ENCODE measurements around the gene LIG1. TPM values are rescaled to one million over a fixed set of nuclear protein-coding genes. Genes with fewer than 3 reads are reported as not detected.

LIG1 gene
- total and polyA plus RNA-seq, 2 of the 13 experiments (the other 11 are each of a cell fraction or from before 2014, with no cell fraction given): 20.1 to 64.4 TPM

DNA sequence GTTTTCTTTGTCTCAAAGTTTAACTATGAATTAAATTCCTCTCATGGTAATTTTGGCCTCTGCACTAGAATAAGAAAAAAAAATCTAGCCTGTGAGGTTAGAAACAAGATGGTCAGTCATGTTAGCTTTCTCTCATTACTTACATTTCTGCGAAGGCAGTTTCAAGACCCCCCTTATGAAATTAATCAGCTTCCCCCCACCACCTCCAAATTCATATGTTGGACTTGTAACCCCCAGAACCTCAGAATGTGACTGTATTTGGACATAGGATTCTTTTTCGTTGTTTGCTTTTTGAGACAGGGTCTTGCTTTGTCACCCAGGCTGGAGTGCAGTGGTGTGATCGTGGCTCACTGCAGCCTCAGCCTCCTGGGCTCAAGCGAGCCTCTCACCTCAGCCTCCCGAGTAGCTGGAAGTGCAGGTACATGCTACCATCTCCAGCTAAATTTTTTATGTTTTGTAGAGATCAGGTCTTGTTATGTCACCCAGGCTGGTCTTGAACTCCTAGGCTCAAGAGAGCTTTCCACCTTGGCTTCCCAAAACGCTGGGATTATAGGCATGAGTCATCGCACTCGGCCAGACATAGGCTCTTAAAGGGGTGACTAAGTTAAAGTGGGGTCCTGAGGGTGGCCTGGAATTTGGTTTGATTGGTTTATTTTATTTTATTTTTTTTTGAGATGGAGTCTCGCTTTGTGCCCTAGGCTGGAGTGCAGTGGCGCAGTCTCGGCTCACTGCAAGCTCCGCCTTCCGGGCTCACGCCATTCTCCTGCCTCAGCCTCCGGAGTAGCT lies 61.0 kb downstream of the LIG1 start:
- ATAC-seq: no peak

More for the DNA sequence above, 61.0 kb downstream of the LIG1 start:
- DNase-seq (ENCODE audit: low spot score) (no peak), FAIRE-seq (no peak)
- no peak overlapping the region for H3K4me3 ChIP-seq (replicated peaks in 1 of 3; ENCODE audit: insufficient read depth in 1 of 3, low read depth in 2 of 3, low read length in 3 of 3)
- no peak overlapping the region for H3K4me2 ChIP-seq (ENCODE audit: low read depth, low read length)
- H3K27ac ChIP-seq (ENCODE audit: extremely low read length, insufficient read depth, low read length): no peak overlapping the region
- ChIA-PET CTCF (ENCODE audit: low intra/inter-chr PET ratio, low total read pairs) (no interaction called here), POLR2A (no interaction called here)
- H4K20me1 ChIP-seq (ENCODE audit: insufficient read depth, low read length): no peaks in the 10 kb centered on the region
- no peaks in the 10 kb centered on the region for H3K36me3 ChIP-seq (replicated peaks in 1 of 2; ENCODE audit: control insufficient read depth in 1 of 2, insufficient read depth in 2 of 2, low read length in 2 of 2)
- H3K9me3 ChIP-seq (ENCODE audit: low read length): no peaks in the 10 kb centered on the region
- H3K79me2 ChIP-seq (ENCODE audit: insufficient read depth, low read length): no peaks in the 10 kb centered on the region
- no peak overlapping the region for H2AFZ ChIP-seq (ENCODE audit: low read length)
- TSS peak; percentile 65 for BruUV-seq (replicated peaks)
- in situ Hi-C loops (cut with HindIII; ENCODE audit: extremely low pct_ligation_motif_present, low pct_unique_long_range_greater_than_20kb): loop anchor here (5.0 kb wide), 1 partner anchor 43 kb away; no protein-coding TSS in a partner anchor
- H3K9ac ChIP-seq (ENCODE audit: insufficient read depth, low read depth, low read length): no peak overlapping the region
- no peaks in the 10 kb centered on the region; a peak in 1 of 5 replicates for H3K27me3 ChIP-seq (ENCODE audit: control insufficient read depth in 1 of 2, insufficient read depth in 2 of 2, low read length in 2 of 2)
- peaks cover 18% of the 10 kb centered on the region for H3K4me1 ChIP-seq (ENCODE audit: insufficient read depth, low read length)
- intact Hi-C loops (cut with micrococcal nuclease; ENCODE audit: unreplicated experiment): loop anchor here (5.0 kb wide), 1 partner anchor 153 kb away; no protein-coding TSS in a partner anchor
- WGBS (ENCODE audit: low lambda C conversion rate): 78% methylated on average over 15 of the region's 15 CpGs
- TF ChIP-seq, protein P1, sequence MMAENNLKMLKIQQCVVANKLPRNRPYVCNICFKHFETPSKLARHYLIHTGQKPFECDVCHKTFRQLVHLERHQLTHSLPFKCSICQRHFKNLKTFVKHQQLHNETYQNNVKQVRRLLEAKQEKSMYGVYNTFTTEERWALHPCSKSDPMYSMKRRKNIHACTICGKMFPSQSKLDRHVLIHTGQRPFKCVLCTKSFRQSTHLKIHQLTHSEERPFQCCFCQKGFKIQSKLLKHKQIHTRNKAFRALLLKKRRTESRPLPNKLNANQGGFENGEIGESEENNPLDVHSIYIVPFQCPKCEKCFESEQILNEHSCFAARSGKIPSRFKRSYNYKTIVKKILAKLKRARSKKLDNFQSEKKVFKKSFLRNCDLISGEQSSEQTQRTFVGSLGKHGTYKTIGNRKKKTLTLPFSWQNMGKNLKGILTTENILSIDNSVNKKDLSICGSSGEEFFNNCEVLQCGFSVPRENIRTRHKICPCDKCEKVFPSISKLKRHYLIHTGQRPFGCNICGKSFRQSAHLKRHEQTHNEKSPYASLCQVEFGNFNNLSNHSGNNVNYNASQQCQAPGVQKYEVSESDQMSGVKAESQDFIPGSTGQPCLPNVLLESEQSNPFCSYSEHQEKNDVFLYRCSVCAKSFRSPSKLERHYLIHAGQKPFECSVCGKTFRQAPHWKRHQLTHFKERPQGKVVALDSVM (CRISPR knock-in tag; IDR thresholded peaks at IDR 0.05): peak; percentile 76
- TF ChIP-seq, protein P2, sequence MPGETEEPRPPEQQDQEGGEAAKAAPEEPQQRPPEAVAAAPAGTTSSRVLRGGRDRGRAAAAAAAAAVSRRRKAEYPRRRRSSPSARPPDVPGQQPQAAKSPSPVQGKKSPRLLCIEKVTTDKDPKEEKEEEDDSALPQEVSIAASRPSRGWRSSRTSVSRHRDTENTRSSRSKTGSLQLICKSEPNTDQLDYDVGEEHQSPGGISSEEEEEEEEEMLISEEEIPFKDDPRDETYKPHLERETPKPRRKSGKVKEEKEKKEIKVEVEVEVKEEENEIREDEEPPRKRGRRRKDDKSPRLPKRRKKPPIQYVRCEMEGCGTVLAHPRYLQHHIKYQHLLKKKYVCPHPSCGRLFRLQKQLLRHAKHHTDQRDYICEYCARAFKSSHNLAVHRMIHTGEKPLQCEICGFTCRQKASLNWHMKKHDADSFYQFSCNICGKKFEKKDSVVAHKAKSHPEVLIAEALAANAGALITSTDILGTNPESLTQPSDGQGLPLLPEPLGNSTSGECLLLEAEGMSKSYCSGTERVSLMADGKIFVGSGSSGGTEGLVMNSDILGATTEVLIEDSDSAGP (CRISPR knock-in tag; IDR thresholded peaks at IDR 0.05; ENCODE audit: borderline replicate concordance): no peak
